Hypothalamus (tissue), 51 donors: ENCODE data around the gene HSPB8.
A peak's percentile ranks its signal among the peaks of the same experiment; 100 is the strongest.

Experiments used
- DNase-seq, 51 donors: peaks; one replicate each; lab custom pipeline; 2025; lab: John Stamatoyannopoulos, UW

The HSPB8 gene, protein sequence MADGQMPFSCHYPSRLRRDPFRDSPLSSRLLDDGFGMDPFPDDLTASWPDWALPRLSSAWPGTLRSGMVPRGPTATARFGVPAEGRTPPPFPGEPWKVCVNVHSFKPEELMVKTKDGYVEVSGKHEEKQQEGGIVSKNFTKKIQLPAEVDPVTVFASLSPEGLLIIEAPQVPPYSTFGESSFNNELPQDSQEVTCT

DNA sequence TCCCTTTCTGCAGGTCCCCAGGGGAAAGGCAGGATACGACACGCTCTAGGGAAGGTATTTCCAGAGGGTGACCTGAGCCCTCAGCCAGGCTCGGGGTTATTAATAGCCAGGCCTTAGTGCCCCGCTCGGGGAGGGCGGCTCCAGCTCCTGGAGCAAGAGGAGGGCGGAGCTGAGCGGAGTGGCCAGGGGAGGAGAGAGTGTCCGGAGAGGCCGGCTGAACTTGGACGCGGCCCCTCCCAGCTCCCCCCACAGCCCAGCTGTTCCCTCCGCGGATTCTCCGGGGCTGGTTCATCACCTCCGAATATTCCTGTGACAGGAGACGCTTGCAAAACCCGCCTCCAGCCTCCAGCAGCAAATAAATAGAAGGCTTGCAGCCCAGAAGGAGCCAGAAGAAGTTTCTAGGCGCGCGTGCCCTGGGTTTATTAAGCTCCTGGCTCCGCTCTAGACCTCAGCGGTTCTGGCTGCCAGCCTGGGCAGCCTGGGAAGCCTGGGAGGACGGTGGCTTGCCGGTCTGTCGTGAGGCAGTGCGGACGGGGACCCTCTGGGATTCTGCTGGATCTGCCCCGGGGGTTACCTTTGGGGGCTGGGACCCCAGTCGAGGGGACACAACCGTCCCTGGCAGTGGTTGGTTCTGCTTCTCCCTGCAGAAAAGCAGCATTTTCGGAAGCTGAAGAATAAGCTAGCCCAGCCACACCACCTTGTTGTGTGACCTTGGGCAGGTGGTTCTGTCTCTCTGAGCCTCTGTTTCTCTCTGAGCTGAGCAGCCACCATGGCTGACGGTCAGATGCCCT lies at the start of gene HSPB8:
HSPB8 (plus strand) TSS at position 388 of the 791 bp plus-strand sequence; CDS start at position 770, 382 bp downstream.
- peak in 47 of 51 donors; percentile 13 to 90 (median 68) for DNase-seq

DNA sequence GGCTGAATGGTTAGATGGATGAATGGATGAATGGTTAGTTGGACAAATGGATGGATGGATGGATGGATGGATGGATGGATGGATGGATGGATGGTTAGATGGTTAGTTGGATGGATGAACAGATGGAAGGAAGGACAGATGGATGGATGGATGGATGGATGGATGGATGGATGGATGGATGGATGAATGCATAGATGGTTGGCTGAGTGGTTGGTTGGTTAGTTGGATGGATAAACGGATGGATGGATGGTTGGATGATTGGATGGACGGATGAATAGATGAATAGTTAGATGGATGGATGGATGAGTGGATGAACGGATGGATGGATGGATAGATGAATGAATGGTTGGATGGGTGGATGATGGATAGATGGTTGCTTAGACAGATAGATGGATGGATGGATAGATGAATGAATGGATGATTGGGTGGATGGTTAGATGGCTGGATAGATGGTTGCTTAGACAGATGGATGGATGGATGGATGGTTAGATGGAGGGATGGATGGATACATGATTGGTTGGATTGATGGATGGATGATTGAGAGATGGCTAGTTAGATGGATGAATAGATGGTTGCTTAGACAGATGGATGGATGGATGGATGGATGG lies 48.8 kb upstream of the HSPB8 start:
- no peak for DNase-seq

GRCh38 chr12:119130523-119130922 lies 48.2 kb upstream of the HSPB8 start:
- DNase-seq = no peak

GRCh38 chr12:119134284-119135072 lies 44.3 kb upstream of the HSPB8 start:
- DNase-seq = no peak

DNA sequence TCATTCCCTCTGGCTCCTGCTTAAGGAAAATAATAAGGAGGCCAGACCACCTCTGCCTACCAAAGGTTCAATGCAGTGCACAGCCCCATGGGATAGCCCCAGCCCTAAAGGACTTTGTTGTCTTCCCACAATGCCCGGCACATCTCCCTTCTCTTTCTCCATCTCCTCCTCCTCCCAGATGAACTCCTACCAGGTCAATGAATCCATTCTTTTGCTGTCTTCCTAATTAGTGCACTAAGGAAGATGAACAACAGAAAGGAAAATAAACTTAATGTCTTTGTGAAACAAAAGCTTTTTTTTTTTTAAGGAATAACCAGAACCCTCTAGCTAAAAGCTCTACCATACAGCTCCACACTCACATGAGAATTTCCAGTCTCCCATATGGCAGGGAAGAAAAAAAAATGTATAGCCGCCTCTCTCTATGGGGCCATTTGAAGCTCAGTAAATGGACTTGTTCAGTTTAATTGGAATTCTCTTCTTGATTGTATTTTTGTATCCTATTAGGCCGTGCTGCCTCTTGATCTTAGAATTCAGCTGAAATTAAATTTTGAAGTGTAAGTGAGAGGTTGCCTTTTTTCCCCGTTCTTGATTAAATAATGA lies 41.8 kb upstream of the HSPB8 start:
- no peak for DNase-seq

- DNase-seq = no peak
Measured at GRCh38 chr12:119139448-119139847, 39.3 kb upstream of the HSPB8 start.

- DNase-seq = no peak
Measured at GRCh38 chr12:119145367-119145766, 33.4 kb upstream of the HSPB8 start.

DNA sequence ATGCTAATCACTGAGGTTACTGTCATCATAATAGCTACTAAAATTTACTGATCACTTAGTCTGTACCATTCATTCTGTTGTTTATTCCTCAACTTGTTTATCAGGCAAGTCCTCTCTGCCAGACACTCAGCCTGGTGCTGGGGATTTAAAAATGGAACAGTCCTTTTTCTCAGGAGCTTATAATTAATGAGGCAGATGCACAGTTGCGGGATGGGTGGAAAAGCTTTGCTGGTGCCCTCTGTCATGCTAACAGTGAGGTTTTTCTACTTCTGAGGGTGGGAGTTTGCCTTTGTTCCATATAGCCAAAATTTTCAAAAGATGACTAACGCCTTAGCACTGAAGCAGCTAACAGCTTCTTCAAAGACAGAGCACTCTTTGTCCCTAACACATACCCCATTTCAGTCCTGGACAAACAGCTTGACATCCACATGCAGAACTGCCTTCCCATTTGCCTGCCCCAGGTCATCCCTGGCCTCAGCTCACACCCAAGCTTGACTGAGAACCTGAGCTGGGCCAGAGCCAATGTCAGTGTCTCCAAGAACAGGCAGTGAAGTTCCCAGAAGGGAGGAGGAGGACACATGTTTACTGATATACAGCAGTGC lies 30.8 kb upstream of the HSPB8 start:
- DNase-seq = peak in 7 of 51 donors; percentile 5 to 60 (median 16)

- no peak for DNase-seq
Measured at GRCh38 chr12:119149270-119149669, 29.5 kb upstream of the HSPB8 start.

GRCh38 chr12:119151445-119152026 lies 27.2 kb upstream of the HSPB8 start:
- DNase-seq = no peak

- DNase-seq = peak in 24 of 51 donors; percentile 1 to 50 (median 12)
Measured at GRCh38 chr12:119153477-119154434, 25.0 kb upstream of the HSPB8 start.

DNA sequence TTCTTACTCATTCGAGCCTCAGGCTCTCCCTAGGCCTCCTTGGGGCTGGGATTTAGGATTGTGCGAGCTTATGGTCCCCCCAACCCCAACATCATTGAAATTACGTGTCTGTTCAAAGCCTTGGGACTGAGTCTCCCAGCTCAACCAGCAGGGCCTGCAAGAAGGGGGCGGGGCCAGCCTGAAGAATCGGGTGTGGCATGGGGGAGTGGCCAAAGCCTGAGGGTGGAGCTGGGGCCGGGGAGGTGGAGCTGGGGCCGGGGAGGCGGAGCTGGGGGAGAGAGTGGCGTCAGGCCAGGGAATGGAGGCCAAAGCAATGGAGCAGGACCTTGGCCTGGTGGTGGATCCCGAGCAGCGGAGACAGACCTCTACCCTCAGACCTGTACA lies 24.3 kb upstream of the HSPB8 start:
- no peak for DNase-seq

DNA sequence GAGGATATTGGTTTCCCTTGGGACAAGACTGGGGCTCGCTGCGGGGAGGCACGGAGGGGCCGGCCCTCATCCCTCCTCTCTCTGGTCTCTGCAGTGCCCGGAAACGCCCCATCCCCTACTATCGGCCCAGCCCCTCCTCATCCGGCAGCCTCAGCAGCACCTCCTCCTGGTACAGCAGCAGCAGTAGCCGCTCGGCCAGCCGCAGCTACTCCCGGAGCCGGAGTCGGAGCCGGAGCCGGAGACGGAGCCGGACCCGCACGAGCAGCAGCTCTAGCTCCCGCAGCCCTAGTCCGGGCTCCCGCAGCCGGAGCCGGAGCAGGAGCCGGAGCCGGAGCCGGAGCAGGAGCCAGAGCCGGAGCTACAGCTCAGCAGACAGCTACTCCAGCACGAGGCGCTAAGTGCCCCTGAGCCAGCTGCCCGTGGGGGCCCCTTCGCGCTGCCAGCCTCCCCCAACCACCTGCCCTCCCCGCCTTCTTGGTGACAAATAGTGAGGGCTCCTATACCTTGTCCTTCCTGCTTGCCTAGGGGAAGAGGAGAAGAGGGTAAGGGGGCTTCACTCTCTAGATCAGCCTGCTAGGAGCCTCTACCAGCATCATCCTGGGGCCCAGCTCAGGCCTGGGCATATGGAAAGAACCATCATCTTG lies 22.2 kb upstream of the HSPB8 start:
- no peak for DNase-seq

DNA sequence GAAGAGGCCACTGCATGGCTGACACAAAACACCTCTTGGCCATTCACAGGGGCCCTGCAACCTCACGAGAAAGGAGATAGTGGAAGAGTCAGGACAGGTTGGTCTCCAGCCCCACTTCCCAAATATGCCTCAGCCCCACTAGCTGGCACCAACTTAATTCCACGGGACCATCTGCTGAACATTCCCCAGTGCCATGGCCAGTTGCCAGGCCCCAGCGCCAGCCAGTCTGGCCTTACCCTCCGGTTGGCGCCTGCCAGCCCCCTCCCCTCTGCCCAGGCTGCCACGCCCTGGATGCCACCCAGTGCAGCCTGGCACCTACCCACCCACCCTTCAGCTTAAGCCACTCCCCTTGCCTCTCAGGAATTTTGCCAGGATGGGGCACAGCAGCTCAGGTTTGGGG lies 21.2 kb upstream of the HSPB8 start:
- no peak for DNase-seq

GRCh38 chr12:119157978-119158377 lies 20.8 kb upstream of the HSPB8 start:
- peak in 1 of 51 donors; percentile 25 for DNase-seq

DNA sequence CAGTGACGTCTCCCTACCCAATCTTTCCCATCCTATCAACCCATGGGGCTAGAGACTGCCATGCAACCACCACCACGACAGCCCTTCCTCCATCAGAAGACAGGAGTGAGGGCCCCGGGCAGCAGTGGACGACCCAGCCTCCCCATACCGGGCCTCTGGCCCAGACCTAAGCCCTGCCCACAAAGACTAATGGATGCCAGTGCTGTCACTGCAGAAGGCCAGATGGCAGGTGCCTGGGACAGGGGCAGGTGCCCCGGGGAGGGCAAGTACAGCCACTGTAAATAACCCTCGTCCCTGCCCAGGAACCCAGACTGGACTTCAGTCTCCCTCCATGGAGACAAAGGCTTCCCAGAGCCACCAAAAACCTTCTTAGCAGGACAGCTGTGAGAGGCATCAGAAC lies 20.3 kb upstream of the HSPB8 start:
- DNase-seq = no peak

GRCh38 chr12:119159844-119160243 lies 18.9 kb upstream of the HSPB8 start:
- DNase-seq = no peak

GRCh38 chr12:119167902-119168301 lies 10.8 kb upstream of the HSPB8 start:
- no peak for DNase-seq
